OCI-M2 (cell line): Measurements from ENCODE around the gene TBC1D17.

ENCODE experiments used
- DNase-seq: peaks from one replicate; lab custom pipeline; 2025; ENCODE audit not compliant: unreplicated experiment; lab: John Stamatoyannopoulos, UW

Gene TBC1D17

GRCh38 chr19:49933643-49934042, 56.1 kb downstream of the TBC1D17 start:
- no peak for DNase-seq

- DNase-seq = no peak
These were observed 59.0 kb downstream of the TBC1D17 start for GRCh38 chr19:49936549-49936948.

GRCh38 chr19:49937750-49938381, 60.4 kb downstream of the TBC1D17 start:
- DNase-seq = peak; percentile 82
